ENCODE data around the gene RTL3.
"Not testable (repeated sequence)": the region's sequence is repeated elsewhere in the genome, so short reads cannot be mapped to it uniquely, and the experiment has no call there.

The RTL3 gene, protein sequence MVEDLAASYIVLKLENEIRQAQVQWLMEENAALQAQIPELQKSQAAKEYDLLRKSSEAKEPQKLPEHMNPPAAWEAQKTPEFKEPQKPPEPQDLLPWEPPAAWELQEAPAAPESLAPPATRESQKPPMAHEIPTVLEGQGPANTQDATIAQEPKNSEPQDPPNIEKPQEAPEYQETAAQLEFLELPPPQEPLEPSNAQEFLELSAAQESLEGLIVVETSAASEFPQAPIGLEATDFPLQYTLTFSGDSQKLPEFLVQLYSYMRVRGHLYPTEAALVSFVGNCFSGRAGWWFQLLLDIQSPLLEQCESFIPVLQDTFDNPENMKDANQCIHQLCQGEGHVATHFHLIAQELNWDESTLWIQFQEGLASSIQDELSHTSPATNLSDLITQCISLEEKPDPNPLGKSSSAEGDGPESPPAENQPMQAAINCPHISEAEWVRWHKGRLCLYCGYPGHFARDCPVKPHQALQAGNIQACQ

DNA sequence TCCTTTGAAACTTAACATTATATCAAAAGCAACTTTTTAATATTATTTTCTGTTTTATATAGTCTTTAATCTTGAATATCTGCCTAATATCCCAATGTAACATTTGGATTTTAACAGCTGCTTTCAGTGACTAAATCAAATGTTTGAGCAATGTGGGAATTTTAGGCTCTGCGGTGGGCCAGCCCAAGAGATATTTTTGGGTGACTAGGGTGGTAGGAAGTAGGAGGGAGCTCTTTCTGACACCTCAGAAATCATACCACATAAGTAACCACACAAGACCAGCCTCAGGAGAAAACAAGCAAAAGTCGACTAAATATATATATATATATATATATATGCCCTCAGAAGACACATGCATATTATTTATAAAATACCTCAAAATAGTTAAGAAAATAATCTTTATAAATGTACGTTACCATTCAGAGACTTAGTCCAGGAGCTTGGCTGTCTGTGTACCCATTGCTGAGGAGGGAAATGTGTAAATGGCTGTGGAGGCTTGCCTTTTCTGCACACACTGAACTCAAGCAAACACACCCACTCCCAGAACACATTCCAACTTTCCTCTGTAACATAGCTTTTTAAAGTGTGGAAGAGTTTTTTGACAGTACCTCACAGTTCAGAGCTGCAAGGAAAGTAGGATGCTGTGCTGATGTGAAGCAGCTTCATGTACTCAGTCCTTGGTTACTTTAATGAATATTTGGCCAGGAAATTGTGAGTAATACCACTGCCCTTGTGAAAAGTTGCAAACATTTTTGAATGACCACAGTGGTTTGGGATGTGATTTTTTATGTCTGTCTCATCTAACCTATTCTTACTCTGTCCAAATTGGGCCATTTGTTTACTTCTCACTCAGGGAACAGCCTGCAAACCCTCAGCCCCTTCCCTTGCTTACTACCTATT lies at the start of gene RTL3:
Gene RTL3 (minus strand): TSS at position 484 of the 900 bp plus-strand sequence. CDS start 908 bp downstream, outside the sequence.
- no peak for DNase-seq

DNA sequence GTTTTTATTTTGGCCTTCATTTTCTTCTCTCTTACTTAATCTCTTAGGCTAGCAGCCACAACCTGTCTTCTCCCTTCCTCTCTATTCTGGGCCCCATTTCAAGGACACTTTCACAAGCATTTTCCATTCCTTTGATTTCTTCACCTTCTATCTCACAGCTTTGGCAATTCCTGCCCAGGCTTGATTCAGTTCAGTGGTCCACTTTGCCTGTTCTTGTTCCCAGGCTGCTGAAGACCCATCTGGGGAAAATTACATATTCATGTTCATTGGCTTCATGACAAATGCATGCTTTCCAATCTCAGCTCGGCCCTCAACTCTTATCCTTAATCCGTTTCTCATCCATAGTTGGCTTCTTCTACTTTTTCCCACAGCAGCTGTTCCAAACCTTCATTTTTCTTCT lies 49.7 kb upstream of the RTL3 start:
- no peak for DNase-seq

DNA sequence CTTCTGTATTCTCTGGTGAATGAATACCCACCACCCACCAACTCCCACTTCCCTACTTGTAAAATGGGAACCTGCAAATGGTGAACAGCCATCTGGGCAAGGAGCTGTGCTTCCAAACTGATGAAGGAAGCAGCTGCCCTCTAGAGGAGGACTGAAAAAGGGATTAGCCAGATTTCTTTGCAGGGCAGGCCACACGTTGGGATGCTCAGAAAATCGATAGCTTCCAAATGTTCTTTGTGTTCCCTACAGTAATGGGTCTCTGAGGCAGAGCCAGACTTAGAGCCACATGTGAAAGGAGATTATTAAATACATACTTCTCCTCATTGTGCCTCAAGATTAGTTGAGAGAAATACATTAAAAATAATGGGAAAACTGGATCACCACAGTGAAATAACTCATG lies 49.1 kb upstream of the RTL3 start:
- no peak for DNase-seq

DNA sequence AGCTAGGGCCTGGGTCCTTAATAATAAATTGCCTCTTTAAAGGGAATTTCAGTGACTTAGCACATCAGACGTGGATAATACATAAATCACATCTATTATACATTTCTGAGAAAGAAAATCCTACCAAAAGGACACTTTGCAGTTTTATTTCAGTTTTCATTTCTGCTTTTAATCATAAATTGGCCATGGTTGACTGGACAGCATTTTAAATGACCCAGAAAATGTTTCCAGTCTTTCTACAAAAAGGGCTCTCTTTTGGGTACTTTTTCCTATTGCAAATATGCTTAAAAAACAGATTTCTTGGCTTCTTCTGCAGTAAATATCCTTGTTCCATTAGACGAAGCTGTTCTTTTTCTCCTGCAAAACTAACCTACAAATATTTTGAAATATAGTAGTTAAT lies 46.9 kb upstream of the RTL3 start:
- no peak for DNase-seq

DNA sequence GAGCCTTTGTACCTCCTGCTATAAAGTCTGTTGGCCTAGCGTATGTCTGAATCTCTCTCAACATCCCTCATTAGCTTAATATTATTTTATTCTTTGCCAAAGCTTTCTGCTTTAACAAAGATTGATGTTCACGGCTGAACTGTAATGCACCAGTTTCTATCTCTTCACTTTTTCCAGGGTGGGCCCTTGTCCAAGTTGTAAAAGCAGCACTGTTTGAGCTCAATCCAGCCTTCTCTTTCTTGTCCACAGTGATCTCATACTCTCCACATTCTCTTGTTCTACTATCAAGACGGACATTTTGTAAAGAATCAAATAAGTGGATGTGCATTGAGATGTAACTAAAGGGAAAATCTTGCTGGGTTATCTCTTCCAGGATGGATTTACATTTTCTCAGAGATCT lies 34.4 kb upstream of the RTL3 start:
- no peak for DNase-seq

DNA sequence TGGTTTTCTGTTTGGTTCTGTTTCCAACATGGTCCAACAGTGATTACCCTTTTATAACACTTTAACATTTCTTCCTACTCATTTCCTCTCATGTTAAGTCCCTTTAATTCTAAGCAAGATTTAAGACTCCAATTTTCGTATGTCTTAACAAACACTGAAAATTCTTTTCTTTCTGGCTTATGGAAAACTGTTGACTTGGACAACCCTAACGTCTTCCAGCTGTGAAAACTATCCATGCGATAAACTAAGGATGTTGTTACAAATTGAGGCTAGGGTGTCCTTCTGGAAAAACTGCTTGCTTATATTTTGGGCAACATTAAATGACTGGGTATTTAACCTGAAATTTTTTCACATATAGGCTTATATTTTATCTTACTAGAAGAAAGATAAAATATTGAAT lies 33.9 kb upstream of the RTL3 start:
- no peak for DNase-seq

DNA sequence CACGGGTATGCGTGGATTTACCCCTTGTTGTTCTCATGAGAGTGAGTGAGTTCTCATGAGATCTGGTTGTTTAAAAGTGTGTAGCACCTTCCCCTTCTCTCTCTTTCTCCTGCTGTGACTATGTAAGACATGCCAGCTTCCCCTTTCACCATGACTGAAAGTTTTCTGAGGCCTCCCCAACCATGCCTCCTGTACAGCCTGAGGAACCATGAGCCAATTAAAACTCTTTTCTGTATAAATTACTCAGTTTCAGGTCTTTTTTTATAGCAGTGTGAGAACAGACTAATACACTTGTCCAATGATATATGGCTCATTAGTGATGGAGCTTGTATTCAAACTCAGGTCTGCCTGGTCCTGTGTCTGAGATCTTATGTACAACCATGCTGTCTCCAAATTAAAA lies 28.5 kb upstream of the RTL3 start:
- no peak for DNase-seq

DNA sequence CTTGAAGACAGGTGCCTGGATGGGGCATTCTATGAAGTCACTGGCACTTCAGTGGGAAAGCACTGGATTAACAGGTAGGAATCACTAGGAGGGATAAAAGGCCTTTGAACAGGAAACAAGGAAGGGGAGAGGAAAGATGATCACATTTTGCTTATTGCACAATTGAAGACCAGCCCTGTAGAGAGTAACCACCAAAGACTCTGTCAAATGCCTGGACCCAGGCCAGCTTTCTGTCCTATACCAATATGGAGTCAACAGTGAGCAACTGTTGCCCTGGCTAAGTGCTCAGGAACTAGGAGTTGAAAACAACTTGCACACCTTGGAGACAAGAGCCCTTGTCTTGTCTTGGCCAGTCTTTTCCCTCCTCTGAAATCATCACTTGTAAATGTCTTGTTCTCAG lies 14.1 kb upstream of the RTL3 start:
- no peak for DNase-seq

DNA sequence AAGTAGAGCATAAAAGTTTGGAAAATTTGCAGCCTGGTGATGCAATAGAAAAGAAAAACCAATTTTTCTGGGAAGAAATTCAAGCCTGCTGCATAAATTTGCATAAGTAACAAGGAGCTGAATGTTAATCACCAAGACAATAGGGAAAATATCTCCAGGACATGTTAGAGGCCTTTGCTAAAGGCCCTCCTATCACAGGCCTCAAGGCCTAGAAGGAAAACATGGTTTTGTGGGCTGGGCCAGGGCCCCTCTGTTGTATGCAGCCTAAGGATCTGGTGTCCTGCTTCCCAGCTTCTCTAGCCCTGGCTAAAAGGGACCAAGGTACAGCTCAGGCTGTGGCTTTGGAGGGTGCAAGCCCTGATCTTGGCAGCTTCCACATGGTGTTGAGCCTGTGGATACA lies 6.2 kb upstream of the RTL3 start:
- DNase-seq: no peak

DNA sequence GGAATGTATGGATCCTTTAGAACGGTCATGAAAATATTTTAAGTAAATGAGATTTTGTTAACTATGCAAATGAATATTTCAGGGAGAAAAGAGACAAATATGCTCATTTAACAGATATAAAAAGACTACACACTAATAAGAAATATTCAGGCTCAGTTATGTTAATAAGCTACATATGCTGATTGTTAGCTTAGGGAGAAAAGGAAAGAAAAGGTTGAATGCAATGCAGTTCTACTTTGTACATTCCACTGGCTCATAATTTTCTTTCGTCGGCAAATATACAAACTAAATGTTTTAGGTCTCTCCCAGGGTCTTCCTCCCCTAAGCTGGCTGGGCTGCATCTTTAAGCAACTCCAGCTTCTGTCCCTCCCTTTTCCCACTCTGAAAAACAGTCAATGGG lies 2.7 kb upstream of the RTL3 start:
- no peak for DNase-seq

DNA sequence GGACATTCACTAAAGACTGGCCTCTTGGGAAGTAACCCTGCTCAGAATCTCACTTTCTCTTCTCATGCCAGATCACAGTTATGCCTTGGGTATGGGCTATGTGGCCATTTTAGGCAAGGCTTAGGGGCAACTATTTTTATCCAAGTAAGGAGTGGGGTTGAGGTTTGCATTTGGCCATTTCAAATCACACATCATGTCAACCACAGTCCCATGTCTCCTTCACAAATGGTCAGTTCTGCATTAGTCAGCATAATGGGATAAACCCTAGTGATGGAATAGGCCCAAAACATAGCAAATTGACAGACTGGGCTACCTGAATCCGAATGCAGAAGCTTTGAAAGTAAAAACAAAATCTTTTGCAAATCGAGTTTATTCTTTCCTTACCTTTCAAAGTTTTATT lies 827 bp upstream of the RTL3 start:
- no peak for DNase-seq

DNA sequence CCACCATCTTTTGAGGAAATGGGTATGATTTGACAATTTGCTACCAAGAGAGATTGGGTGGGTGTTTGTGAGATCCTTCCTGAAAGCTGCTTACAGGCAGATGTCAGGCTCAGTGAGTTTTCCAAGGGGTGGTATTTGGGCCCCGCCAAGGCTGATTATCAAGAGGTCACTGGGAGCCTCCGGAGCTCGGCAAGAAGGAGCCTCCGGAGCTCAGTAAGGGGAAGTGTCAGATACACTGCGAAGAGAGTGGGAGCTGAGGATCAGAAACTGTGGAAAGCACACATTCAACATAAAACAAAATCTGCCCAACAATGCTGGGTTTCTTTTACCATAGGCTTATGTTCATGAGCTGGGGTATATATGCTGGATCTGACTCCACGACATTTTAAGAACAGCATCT lies 714 bp downstream of the RTL3 start:
- DNase-seq: no peak

DNA sequence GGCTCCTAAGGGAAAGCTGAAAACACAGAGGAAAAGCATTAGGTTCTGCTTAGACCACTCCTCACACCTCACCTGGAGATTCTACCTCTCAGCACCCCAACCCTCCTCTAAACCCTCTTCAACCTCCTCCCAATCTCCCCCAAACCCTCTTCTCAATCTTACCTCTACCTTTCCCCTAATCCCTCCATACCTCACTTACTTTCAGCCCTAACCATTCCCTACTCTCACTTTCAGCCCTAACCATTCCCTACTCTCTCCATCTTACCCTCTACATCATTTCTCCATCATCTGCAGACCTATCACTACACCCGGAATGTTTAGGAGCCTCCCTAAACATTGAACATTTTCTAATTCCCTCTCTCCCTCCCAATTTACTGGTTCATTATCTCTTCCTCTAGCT lies 3.5 kb downstream of the RTL3 start:
- no peak for DNase-seq

DNA sequence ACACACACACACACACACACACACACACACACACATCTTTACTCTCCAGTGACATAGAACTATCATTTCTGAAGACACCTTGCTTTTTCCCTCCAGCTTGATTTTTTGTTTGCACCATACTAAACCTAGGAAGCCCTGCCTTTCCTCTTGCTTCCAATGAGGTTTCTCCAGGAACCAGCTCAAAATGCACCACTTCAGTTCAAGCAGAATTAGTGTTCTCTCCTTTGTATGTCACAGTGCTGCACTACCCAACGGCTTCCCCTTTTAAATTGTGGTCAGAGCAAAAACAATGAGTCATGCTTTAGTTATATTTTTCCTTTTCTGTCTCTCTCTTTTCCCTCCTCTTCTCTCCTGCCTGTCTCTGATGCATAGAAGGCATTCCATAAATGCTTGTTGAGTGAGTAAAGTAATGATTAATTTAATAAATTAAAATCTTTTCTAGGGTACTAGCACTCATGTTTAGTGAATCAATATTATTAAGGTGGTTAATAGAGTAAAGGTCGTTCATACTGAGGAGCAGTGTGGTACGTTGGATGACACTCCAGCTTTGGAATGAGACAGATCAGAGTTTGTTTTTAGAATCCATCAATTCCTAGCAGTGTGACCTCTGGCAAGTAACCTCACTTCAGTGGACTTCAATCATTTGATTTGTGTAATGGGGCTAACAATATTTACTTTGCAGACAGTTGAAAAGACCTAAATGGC lies 5.9 kb downstream of the RTL3 start:
- peak; percentile 10 for DNase-seq

DNA sequence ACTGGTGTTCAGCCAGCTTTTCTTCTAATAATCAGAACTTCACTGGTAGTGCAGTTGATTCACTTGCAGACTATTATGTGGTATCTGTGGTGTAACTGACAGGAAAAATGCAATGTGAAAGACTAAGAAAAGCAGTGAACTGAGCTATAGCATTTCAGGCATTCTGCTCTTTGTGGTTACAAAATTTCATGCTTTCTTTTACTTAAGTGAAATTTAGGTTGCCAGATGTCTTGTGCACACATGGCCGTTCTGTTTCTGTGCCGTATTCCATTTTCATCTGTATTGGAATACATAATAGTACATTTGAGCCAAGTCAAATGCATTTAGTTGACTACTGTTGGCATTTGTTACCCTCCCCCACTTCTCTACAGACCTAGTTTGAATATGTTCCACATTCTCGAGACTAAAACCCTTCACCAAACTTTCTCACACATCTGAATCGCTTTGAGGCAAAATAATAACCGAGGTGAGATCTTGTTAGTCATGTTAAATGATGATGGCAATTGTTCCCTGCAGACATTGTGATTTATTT lies 8.2 kb downstream of the RTL3 start:
- peak; percentile 47 for DNase-seq

DNA sequence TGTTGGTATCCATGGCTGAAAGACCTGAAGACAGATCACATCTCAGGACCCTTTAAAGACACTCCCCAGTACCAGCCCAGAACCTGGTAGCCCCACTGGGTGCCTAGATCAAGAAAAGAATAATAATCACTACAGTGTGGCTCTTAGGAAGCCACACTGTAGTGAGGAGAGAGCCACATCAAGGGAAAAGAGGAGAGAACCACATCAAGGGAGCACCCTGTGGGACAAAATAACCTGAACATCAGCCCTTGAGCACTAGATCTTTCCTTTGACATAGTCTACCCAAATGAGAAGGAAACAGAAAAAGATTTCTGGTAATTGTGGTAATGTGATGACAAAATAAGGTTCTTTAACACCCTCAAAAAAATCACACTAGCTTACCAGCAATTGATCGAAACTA lies 15.3 kb downstream of the RTL3 start:
- no peak for DNase-seq

DNA sequence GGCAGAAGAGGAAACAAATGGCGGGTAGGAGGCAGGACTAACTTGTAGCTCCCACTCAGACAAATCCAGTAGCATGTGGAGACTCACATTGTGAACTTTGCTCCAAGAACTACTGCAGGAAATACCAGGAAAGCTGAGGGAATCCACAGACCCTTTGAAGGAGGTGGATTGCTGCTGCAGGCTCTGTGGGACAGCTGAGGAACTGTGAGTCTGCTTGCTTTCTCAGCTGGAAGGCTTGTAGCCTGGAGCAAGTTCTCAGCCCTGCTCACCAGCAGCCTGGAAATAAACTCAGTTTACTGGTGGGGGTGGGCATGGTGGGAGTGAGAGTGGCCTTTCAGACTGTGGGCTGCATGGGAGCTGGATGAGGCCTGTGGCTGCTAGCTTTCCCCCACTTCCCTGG lies 16.0 kb downstream of the RTL3 start:
- no peak for DNase-seq

DNA sequence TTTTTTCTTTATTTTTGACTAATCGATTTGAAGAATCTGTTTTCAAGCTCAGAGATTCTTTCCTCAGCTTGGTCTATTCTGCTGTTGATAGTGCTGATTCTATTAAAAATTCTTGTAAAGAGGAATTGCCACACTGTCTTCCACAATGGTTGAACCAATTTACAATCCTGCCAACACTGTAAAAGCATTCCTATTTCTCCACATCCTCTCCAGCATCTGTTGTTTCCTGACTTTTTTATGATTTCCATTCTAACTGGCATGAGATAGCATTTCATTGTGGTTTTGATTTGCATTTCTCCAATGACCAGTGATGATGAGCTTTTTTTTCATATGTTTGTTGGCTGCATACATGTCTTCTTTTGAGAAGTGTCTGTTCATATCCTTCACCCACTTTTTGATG lies 23.0 kb downstream of the RTL3 start:
- DNase-seq: not testable (repeated sequence)

DNA sequence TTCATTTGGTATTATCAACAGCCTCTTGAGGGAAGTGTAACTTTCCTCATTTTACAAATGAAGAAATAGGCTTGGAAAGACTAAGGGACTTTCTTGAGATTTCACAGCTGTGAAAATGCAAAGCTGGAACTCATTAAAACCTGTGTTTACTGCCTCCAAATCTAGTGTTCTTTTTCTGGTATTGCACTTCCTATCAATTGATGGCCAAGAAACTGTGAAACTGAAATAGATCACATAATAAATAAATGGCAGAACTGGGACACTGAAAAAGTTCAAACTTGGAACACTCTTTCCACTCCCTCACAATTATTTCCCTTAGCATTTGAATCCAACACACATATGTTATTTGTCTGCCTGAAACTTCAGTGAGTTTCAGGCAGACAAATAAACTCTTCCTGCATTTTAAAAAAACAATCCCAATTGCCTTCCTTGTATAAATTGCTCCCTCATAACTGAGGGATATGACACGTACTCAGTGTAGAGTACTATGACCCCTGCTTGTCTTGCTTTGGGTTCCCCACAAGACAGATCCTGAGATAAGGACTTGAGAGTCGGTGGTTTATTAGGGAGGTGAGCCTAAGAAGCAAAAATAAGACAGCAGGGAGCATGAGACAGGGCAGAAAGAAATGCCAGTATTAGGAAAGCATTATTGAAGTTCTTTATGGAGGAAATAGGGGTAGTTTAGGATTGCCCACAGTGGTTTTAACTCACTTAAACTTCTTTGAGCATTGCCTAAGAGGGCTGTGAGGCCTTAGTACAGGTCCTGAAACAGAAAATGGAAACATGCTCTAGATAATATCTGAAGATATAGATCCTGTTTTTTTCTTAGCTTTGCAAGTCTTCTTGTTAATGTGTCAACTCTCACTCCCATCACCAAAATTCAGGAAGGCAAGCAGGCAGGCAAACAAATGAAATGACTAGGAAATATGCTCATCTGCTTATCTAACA lies 33.9 kb downstream of the RTL3 start:
- no peak for DNase-seq

DNA sequence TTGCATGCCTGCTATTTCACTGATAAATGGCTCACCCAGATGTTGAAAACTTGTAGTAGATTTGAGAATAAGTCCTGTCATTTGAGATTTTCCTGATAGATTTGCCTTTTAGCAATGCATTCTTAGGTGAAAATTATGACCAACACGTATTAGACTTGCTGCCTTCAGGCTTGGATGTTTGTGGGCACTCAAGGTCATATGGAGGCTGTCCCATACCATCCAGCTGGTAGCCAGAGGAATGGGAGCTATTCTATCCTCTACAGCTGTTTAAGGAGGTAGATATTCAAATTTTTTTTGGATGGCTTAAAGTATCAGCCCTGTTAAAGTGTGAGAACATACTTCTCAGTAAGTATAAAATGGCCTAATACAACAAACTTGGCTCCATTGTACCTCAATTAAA lies 34.7 kb downstream of the RTL3 start:
- no peak for DNase-seq

DNA sequence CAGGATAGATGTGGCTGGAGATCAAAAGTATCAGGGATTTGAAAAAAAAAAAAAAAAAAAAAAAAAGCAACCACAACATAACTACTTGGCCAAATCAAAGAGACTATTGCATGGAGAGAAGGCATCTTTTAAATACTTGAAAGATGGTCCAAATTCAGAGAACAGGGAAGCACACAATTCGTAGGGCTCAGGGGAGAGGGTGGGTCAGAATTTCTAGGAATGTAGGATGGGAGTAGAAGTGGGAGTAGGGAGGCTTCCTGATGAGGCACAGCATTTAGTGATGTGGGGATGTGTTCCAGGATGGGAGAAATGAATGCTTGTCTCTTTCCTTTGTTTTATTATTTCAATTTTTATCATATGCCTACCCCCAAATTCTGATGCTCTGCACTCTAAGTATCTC lies 36.3 kb downstream of the RTL3 start:
- no peak for DNase-seq

DNA sequence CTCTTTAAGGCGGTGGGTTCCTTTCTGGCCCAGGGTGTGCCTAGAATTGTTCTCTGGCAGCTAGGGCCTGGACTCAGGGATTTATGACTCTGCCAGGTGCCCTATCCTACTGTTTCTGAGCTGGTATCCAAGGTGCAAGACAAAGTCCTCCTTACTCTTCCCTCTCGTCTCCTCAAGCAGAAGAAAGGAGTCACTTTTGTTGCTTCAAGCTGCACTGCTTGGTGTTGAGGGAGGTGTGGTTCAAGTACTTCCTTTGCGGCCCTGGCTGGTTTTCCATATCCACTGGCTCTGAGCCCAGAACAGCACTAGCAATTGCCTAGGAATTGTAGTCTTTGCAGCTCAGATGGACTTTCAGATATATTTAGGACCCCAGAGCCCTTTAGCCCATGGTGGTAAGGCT lies 39.3 kb downstream of the RTL3 start:
- no peak for DNase-seq

All from KG1 (cell line).